Activated T-helper 1 cell treated with anti-CD3 and anti-CD28 coated beads, Interleukin-12 subunit alpha, Interleukin-12 subunit beta, Interleukin-2, Interleukin-4 antibody, amounts not matched to agents 30 ng/mL and 10 ng/mL and 1 ng/mL, durations not matched to agents 14 hours and 24 hours and 36 hours (primary cell): ENCODE measurements around the gene APLN. TPM values are rescaled to one million over a fixed set of nuclear protein-coding genes. Genes with fewer than 3 reads are reported as not detected.

ENCODE experiments used
- DNase-seq: peaks from one replicate; pipeline ENCODE4 v3.0.0; 2021; ENCODE audit warnings: low spot score
- H3K27ac Mint-ChIP-seq: one replicate; pipeline ENCODE4 v1.8.0; 2021; ENCODE audit warnings: mild to moderate bottlenecking, mixed read lengths
- H3K27me3 Mint-ChIP-seq: one replicate; pipeline ENCODE4 v1.8.0; 2022; ENCODE audit warnings: mild to moderate bottlenecking, moderate library complexity, mixed read lengths; ENCODE audit not compliant: insufficient read depth
- H3K36me3 Mint-ChIP-seq: one replicate; pipeline ENCODE4 v1.8.0; 2021; ENCODE audit warnings: low read depth, mixed read lengths
- H3K4me1 Mint-ChIP-seq: one replicate; pipeline ENCODE4 v1.8.0; 2021; ENCODE audit warnings: low read depth, mixed read lengths
- H3K4me3 Mint-ChIP-seq: one replicate; pipeline ENCODE4 v1.8.0; 2021; ENCODE audit warnings: mild to moderate bottlenecking, moderate library complexity, mixed read lengths
- H3K9me3 Mint-ChIP-seq: one replicate; pipeline ENCODE4 v1.8.0; 2021; ENCODE audit warnings: mixed read lengths
- intact Hi-C: fragments of 100-400 bp; cut with micrococcal nuclease; formaldehyde crosslinking; loops from one replicate; pipeline ENCODE4 v1.15.1; 2024
- total RNA-seq: library from RNA; stranded (reverse); gene quantifications from 2 replicates; pipeline ENCODE4 v1.2.3, GENCODE V29; 2022

APLN gene, protein sequence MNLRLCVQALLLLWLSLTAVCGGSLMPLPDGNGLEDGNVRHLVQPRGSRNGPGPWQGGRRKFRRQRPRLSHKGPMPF
- 0.12 and 0.26 TPM in 2 replicates for total RNA-seq

DNA sequence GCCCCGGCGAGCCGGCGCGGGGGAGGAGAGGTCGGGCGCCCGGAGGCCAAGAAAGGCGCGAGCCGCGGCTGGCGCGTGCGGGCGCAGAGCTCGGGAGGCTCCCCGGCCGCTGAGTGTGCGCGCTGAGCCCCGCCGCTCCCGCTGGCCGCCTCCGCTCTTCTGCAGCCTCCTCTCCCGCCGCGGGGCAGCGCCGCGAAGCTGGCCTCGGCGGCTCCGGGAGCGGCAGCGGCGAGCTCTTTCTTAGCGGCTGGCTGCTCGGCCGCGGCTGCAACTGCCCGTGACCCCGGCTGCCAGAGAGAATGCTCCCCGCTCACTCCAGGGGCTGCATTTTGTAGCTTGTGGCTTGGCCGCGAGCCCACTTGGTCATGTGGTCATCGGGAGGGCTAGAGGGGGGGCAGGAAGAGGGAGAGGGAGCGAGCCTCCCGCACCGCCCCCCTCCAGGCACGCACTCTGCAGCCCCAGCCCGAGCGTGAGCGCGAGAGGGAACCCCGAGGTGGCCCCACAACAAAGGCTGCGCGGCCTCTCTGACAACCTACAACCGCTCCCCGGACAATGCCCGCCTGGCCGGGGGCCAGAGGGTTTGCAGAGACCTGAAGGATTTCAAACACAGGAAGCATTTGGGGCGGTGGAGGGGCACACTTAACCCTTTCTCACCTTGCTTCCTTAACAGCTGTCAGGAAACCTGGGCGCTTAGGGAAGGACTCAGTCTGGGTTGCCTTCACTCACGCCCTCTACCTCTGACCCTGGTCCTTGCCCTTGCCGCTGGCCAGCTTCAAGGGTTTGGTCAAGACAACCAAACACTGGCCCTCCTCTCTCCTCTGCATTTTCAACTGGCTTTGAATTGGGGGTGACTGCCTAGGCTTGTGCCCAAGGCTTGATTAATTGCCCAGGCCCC lies at the start of gene APLN:
Gene APLN (minus strand): TSS at position 305 of the 895 bp plus-strand sequence. CDS start 326 bp downstream, outside the sequence.
- Mint-ChIP-seq H3K4me1 (peaks cover 6% of the 10 kb centered on the region), H3K27me3 (peaks cover 15% of the 10 kb centered on the region), H3K9me3 (no peaks in the 10 kb centered on the region), H3K27ac (no peak within 1 kb of the TSS), H3K36me3 (no peaks in the 10 kb centered on the region), H3K4me3 (peak within 1 kb of the TSS; percentile 57)
- intact Hi-C loops, result loop anchor here (1.0 to 5.0 kb wide), 3 partner anchors 102 to 168 kb away; no protein-coding TSS in a partner anchor
- DNase-seq, result no peak

DNA sequence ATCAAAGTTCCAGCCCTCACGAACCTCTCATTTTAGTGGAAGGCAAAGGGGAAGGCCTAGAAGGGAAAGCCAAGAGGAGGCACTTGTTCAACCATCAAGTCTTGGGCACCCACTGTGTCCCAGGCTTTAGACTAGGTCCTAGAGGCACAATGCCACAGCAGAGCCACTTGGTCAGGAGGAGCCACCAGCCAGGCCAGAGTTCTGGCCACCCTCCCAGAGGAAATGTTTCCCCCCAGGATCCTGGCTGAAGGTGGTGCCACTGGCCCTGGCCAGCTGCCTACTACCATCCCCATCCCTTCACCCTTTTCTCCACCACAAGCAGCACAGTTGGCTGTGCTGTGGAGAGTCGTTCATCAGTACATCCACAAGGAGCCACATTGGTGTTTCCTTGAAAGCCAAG lies 49.7 kb upstream of the APLN start:
- intact Hi-C loops, result no loop called here
- H3K27me3 Mint-ChIP-seq, result peaks cover 7% of the 10 kb centered on the region
- H3K27ac Mint-ChIP-seq, result no peak overlapping the region
- no peaks in the 10 kb centered on the region for H3K36me3 Mint-ChIP-seq
- H3K9me3 Mint-ChIP-seq, result no peaks in the 10 kb centered on the region
- no peak overlapping the region for H3K4me3 Mint-ChIP-seq
- H3K4me1 Mint-ChIP-seq, result no peaks in the 10 kb centered on the region
- no peak for DNase-seq

DNA sequence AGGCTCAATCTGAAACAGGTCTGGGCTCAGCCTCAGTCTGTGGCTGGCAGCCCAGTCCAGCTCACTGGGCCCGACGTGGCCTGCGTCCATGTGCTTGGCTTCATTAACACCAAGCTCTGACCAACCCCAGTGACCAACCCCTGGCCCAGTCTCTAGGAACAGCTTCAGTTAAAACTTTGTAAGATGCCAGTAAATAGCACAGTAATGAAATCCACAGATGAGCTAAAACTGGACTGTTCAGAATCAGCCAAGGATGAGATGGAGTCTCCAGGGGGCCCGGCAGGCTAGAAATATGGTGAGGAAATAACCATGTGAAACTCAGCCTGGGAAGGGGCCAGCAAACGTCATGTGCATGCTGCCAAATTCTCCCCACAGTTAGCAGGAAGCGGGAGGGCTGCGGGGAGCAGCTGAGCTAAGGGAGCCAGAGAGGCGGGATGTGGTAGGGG lies 46.9 kb upstream of the APLN start:
- intact Hi-C loops, result no loop called here
- no peaks in the 10 kb centered on the region for H3K4me1 Mint-ChIP-seq
- H3K36me3 Mint-ChIP-seq, result no peaks in the 10 kb centered on the region
- H3K4me3 Mint-ChIP-seq, result no peak overlapping the region
- peaks cover 3% of the 10 kb centered on the region for H3K27me3 Mint-ChIP-seq
- DNase-seq, result no peak
- H3K9me3 Mint-ChIP-seq, result no peaks in the 10 kb centered on the region
- H3K27ac Mint-ChIP-seq, result no peak overlapping the region

DNA sequence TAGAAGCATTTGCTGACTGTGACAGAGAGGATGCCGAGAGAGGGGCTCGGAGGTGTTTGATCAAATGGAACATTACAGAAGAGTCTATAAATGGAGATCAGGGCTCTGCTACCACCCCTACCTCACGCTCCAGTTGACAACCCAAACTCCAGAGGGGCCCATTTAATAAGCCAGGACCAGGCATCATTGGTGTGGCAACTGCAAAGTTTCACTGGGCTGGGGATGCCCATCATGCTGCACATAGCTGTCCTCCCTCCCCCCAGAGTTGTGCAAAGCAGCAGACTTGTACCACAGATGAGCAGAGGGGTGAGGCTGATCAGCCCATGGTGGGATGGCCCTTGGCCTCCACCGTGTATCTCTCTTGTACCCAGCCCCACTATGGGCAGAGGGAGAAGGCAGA lies 45.8 kb upstream of the APLN start:
- no peaks in the 10 kb centered on the region for H3K36me3 Mint-ChIP-seq
- no peaks in the 10 kb centered on the region for H3K4me1 Mint-ChIP-seq
- no peak overlapping the region for H3K4me3 Mint-ChIP-seq
- no peak for DNase-seq
- intact Hi-C loops, result no loop called here
- no peak overlapping the region for H3K27ac Mint-ChIP-seq
- peaks cover 5% of the 10 kb centered on the region for H3K27me3 Mint-ChIP-seq
- H3K9me3 Mint-ChIP-seq, result no peaks in the 10 kb centered on the region

DNA sequence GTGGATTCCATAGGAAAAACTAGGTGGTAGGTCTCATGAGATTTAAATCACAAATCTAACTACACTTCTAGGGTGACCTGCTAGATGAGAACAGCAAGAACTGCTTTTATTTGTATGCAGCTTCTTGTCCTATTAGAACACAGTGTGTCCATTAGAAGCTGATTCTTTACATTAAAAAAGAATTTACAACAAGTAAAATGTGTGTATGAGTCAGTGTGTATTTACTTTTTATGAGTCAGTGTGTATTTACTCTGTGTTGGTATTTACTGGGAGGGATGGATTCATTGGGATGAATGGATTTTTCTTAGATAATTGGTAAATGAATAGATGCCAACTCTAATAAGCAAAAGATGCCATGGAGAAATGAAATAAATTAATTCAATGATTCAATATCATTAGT lies 43.4 kb upstream of the APLN start:
- intact Hi-C loops, result no loop called here
- Mint-ChIP-seq H3K9me3 (no peaks in the 10 kb centered on the region), H3K27ac (no peak overlapping the region), H3K4me3 (no peak overlapping the region), H3K4me1 (no peaks in the 10 kb centered on the region), H3K36me3 (no peaks in the 10 kb centered on the region), H3K27me3 (peaks cover 5% of the 10 kb centered on the region)
- DNase-seq, result no peak

DNA sequence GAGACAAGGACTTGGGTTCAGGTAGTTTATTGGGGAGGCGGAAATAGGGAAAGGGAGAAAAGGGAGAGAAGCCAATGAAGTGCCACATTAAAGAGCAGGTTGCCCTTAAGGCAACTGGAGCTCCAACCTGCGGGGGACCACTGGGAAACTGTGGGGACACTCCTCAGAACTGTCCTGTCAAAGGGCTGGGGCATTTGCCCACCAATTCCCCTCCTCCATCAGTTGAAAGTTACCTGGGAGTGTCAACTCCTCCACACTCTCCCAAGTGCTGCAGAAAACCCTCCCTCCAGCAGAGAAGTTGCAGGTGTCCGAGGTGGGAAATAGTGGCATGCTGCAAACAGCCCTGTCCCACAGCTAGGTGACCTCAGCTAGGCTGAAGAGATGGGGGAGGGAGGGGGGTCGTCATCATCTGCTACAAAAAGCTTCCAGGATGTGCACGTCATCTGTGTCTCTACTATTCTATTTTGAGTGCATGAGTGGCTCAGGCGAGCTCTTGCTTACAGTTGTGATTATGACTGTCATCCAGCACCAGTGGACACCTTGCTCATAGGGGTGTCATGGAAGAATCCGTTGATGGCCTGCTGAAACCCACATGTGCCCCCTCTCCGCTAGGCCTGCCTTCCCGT lies 42.6 kb upstream of the APLN start:
- intact Hi-C loops, result no loop called here
- no peak for DNase-seq
- no peaks in the 10 kb centered on the region for H3K9me3 Mint-ChIP-seq
- H3K27ac Mint-ChIP-seq, result no peak overlapping the region
- H3K27me3 Mint-ChIP-seq, result peaks cover 5% of the 10 kb centered on the region
- no peaks in the 10 kb centered on the region for H3K36me3 Mint-ChIP-seq
- no peak overlapping the region for H3K4me3 Mint-ChIP-seq
- H3K4me1 Mint-ChIP-seq, result no peaks in the 10 kb centered on the region

DNA sequence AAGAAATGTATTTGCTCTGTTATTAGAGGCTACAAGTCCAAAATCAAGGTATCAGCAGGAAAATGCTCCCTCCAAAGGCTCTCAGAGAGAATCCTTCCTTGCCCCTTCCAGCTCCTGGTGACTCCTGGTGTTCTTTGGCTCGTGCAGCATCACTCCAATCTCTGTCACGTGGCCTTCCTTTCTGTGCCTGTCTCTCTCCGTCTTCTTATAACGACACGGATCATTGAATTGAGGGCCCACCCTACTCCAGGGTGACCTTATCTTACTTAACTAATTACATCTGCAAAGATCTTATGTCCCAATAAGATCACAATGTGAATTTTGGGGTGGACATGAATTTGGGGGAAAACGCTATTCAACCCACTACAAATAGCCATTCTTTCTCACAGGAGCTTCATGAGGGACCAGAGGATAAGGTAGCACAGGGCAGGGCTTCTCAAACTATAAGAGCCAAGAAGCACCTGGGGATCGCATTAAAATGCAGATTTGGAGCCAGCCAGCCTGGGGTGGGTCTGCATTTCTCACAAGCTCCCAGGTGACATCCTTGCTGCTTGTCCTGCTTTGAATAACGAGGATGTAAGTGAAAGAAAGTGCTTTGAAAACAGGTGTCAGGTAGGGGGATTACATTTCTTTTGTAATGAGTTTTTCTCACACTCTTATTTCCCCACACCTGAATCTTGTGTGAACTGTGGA lies 41.9 kb upstream of the APLN start:
- no peak overlapping the region for H3K27ac Mint-ChIP-seq
- peaks cover 5% of the 10 kb centered on the region for H3K27me3 Mint-ChIP-seq
- H3K4me3 Mint-ChIP-seq, result no peak overlapping the region
- H3K9me3 Mint-ChIP-seq, result no peaks in the 10 kb centered on the region
- H3K4me1 Mint-ChIP-seq, result no peaks in the 10 kb centered on the region
- DNase-seq, result no peak
- intact Hi-C loops, result no loop called here
- H3K36me3 Mint-ChIP-seq, result no peaks in the 10 kb centered on the region

DNA sequence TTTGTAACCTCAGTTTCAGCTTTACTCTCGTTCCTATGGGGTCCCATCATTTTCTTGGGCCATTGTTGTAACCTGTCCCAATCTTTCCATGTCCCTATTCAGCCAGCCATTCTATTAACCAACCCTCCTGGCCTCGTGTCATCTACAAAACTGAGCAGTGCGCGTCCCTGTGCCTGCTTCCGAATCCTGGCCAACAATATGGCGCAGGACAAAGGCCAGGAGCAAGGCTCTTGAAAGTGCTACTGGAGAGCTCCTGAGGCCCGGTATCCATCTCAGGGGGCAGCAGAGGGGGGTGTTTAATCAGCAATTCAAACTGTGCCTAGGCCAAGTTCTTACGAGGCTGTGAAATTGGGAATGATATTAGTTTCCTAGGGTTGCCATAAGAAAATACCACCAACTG lies 41.2 kb upstream of the APLN start:
- Mint-ChIP-seq H3K27me3 (peaks cover 5% of the 10 kb centered on the region), H3K4me1 (no peaks in the 10 kb centered on the region), H3K4me3 (no peak overlapping the region), H3K36me3 (no peaks in the 10 kb centered on the region), H3K27ac (no peak overlapping the region), H3K9me3 (no peaks in the 10 kb centered on the region)
- DNase-seq, result no peak
- intact Hi-C loops, result no loop called here

DNA sequence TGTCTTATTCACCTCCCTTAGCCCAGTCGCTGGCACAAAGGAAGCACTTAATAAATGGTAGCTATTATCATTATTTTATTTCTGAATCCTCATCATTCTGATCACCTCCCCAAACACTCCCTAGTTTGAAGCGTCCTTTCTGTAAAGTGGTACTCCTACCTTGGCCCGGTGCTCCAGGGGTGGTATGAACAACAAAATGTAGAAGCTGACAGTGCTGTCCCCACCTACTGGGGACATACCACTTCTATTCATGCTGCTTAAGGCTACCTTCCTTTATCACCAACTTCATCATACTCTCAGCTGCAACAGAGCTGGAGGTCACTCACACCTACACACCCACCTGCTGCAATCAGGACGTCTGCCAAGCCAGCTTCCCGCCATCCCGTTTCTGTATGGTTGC lies 40.8 kb upstream of the APLN start:
- H3K27ac Mint-ChIP-seq, result no peak overlapping the region
- H3K9me3 Mint-ChIP-seq, result no peaks in the 10 kb centered on the region
- H3K36me3 Mint-ChIP-seq, result no peaks in the 10 kb centered on the region
- intact Hi-C loops, result no loop called here
- no peak overlapping the region for H3K4me3 Mint-ChIP-seq
- H3K27me3 Mint-ChIP-seq, result peaks cover 5% of the 10 kb centered on the region
- H3K4me1 Mint-ChIP-seq, result no peaks in the 10 kb centered on the region
- DNase-seq, result no peak

DNA sequence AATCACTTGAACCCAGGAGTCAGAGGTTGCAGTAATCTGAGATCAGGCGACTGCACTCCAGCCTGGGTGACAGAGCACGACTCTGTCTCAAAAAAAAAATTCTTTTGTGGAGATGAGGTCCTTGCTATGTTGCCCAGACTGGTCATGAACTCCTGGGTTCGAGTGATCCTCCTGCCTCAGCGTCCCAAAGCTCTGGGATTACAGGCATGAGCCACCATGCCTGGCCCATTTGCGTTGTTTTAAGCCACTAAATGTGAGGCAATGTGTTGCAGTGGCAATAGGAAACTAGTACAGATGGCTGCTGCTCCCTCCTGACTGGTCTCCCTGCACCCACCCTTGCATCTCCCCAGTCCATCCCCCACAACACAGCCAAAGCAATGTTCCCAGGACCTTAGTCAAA lies 40.0 kb upstream of the APLN start:
- Mint-ChIP-seq H3K4me3 (no peak overlapping the region), H3K4me1 (no peaks in the 10 kb centered on the region), H3K9me3 (no peaks in the 10 kb centered on the region), H3K36me3 (no peaks in the 10 kb centered on the region), H3K27ac (no peak overlapping the region), H3K27me3 (peaks cover 5% of the 10 kb centered on the region)
- intact Hi-C loops, result no loop called here
- DNase-seq, result no peak

DNA sequence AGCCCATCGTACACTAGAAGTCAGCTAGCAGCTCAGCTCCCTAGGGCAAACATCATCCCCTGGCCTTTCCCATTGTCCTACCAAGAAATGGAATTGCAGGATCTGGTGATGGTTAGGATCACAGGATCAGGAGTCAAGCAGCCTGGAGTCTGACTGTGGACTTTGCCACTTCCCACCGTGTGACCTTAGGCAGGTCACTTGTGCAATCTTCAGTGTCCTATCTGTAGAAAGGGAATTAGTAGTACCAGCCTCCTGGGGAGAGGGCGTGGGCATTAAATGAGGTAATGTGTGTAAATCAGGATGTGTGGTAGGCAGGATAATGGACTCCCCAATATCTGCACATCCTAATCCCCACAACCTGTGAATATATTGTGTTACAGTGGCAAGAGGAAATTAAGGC lies 38.6 kb upstream of the APLN start:
- Mint-ChIP-seq H3K27ac (no peak overlapping the region), H3K9me3 (no peaks in the 10 kb centered on the region), H3K36me3 (no peaks in the 10 kb centered on the region), H3K4me3 (no peak overlapping the region), H3K27me3 (peaks cover 2% of the 10 kb centered on the region), H3K4me1 (no peaks in the 10 kb centered on the region)
- DNase-seq, result no peak
- intact Hi-C loops, result no loop called here

DNA sequence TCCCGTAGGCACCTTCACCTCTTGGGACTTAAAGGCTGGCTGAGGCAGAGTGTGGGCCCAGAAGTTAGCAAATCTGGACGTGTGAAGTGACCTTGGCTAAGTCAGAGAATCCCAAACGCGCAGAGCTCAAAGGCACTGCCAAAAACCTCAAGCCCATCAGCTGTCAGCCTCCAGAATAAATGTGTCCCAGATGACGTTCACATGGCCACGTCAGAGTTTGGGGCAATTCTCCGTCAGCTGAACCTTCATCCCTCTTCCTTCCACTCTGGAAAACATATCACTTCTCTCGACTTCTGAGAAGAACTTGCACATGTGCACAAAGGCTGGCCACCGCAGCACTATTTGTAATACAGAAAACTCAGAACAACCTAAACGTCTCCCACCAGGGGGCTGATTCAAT lies 35.7 kb upstream of the APLN start:
- intact Hi-C loops, result no loop called here
- no peak overlapping the region for H3K27ac Mint-ChIP-seq
- H3K27me3 Mint-ChIP-seq, result no peaks in the 10 kb centered on the region
- no peaks in the 10 kb centered on the region for H3K4me1 Mint-ChIP-seq
- no peaks in the 10 kb centered on the region for H3K9me3 Mint-ChIP-seq
- no peak for DNase-seq
- no peak overlapping the region for H3K4me3 Mint-ChIP-seq
- no peaks in the 10 kb centered on the region for H3K36me3 Mint-ChIP-seq

DNA sequence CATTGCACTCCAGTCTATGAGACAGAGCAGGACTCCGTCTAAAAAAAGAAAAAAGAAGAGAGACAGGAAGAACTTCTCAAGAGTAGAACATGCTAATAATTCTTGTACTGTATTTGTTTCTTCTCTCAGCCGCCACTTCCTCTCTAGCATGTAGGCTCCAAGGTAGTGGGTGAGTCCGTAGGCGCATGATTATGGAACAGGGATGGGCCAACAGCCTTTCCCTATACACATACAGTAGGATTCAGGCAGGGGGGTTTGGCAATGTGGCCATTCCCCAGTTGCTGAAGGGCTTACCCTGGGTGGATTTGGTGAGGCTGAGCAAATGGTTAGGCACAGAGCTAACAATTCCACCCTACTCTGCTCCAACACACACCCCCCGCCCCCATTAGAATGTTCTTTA lies 35.0 kb upstream of the APLN start:
- H3K9me3 Mint-ChIP-seq, result no peaks in the 10 kb centered on the region
- H3K27me3 Mint-ChIP-seq, result no peaks in the 10 kb centered on the region
- intact Hi-C loops, result no loop called here
- DNase-seq, result no peak
- H3K27ac Mint-ChIP-seq, result no peak overlapping the region
- no peaks in the 10 kb centered on the region for H3K36me3 Mint-ChIP-seq
- no peak overlapping the region for H3K4me3 Mint-ChIP-seq
- H3K4me1 Mint-ChIP-seq, result no peaks in the 10 kb centered on the region
